Mesenchymal stem cell (in vitro differentiated cells and primary cell): ENCODE measurements around the gene PCNX3.
"Not testable (repeated sequence)": the region's sequence is repeated elsewhere in the genome, so short reads cannot be mapped to it uniquely, and the experiment has no call there.

Source experiments
- DNase-seq: peaks from one replicate; pipeline ENCODE4 v3.0.0-alpha.2; 2013
- H2AFZ ChIP-seq: one replicate; pipeline ENCODE4 v1.6.1; 2013; ENCODE audit warnings: low read depth, mild to moderate bottlenecking, control low read depth, inconsistent platforms, low read length, moderate library complexity
- H2AK5ac ChIP-seq: 2 replicates; pipeline ENCODE4 v1.6.1; 2013; ENCODE audit warnings: low read length, moderate library complexity, mild to moderate bottlenecking, inconsistent platforms; ENCODE audit not compliant: severe bottlenecking
- H2BK120ac ChIP-seq: one replicate; pipeline ENCODE4 v1.6.1; 2013; ENCODE audit warnings: low read depth, mild to moderate bottlenecking, inconsistent platforms, low read length, moderate library complexity
- H2BK12ac ChIP-seq, 2 experiments: one replicate each; pipeline ENCODE4 v1.6.1; 2013; ENCODE audit warnings: inconsistent platforms in 2 of 2, low read length in 2 of 2, mild to moderate bottlenecking in 2 of 2, moderate library complexity in 2 of 2, control low read depth in 1 of 2
- H2BK15ac ChIP-seq: one replicate; pipeline ENCODE4 v1.6.1; 2013; ENCODE audit warnings: mild to moderate bottlenecking, low read depth, inconsistent platforms; ENCODE audit not compliant: poor library complexity, severe bottlenecking
- H2BK5ac ChIP-seq: 2 replicates; pipeline ENCODE4 v1.6.1; 2013; ENCODE audit warnings: low read depth, mild to moderate bottlenecking, low read length, control low read depth, inconsistent platforms; ENCODE audit not compliant: poor library complexity, severe bottlenecking
- H3K14ac ChIP-seq, 2 experiments: one replicate each; pipeline ENCODE4 v1.6.1; 2013; ENCODE audit warnings: inconsistent platforms in 2 of 2, low read length in 2 of 2, control low read depth in 1 of 2, mild to moderate bottlenecking in 1 of 2, moderate library complexity in 1 of 2
- H3K18ac ChIP-seq, 2 experiments: one replicate each; pipeline ENCODE4 v1.6.1; 2013; ENCODE audit warnings: inconsistent platforms in 2 of 2, low read length in 2 of 2, control low read depth in 1 of 2, low read depth in 1 of 2, mild to moderate bottlenecking in 1 of 2
- H3K23ac ChIP-seq, 2 experiments: one replicate each; pipeline ENCODE4 v1.6.1; 2013; ENCODE audit warnings: inconsistent platforms in 2 of 2, low read length in 2 of 2, mild to moderate bottlenecking in 2 of 2, moderate library complexity in 2 of 2, control low read depth in 1 of 2
- H3K27ac ChIP-seq: 2 replicates; pipeline ENCODE4 v1.5.1; 2013; ENCODE audit warnings: mild to moderate bottlenecking, moderate library complexity, low read length, control low read depth, inconsistent platforms; ENCODE audit not compliant: poor library complexity, severe bottlenecking
- H3K27me3 ChIP-seq, 2 experiments: 2 replicates each; pipeline versions ENCODE4 v1.6.1 to v1.7.0; 2013; ENCODE audit warnings: low read length in 2 of 2, mild to moderate bottlenecking in 2 of 2, moderate library complexity in 2 of 2, control low read depth in 1 of 2, inconsistent platforms in 1 of 2; ENCODE audit not compliant: control insufficient read depth in 1 of 2, insufficient read depth in 1 of 2
- H3K36me3 ChIP-seq, 2 experiments: 2 replicates each; pipeline versions ENCODE4 v1.6.1 to v1.7.0; 2013; ENCODE audit warnings: low read length in 2 of 2, control low read depth in 1 of 2, inconsistent platforms in 1 of 2, low read depth in 1 of 2, mild to moderate bottlenecking in 1 of 2; ENCODE audit not compliant: insufficient read depth in 2 of 2, control insufficient read depth in 1 of 2
- H3K4ac ChIP-seq, 2 experiments: one replicate each; pipeline ENCODE4 v1.6.1; 2013; ENCODE audit warnings: inconsistent platforms in 2 of 2, low read length in 2 of 2, mild to moderate bottlenecking in 2 of 2, moderate library complexity in 2 of 2, control low read depth in 1 of 2, low read depth in 1 of 2
- H3K4me1 ChIP-seq: 2 replicates; pipeline ENCODE4 v1.6.1; 2013; ENCODE audit warnings: low read depth, low read length, control low read depth; ENCODE audit not compliant: control insufficient read depth, insufficient read depth
- H3K4me2 ChIP-seq: 2 replicates; pipeline ENCODE4 v1.6.1; 2013; ENCODE audit warnings: low read length, mild to moderate bottlenecking, inconsistent platforms; ENCODE audit not compliant: poor library complexity, severe bottlenecking
- H3K4me3 ChIP-seq, 2 experiments: 2 replicates each; pipeline versions ENCODE4 v1.5.1 to v1.7.0; 2013; ENCODE audit warnings: low read length in 2 of 2, mild to moderate bottlenecking in 2 of 2, control low read depth in 1 of 2, low read depth in 1 of 2; ENCODE audit not compliant: insufficient read depth in 1 of 2
- H3K79me1 ChIP-seq: replicated peaks from 2 replicates; pipeline ENCODE4 v1.6.1; 2013; ENCODE audit warnings: mild to moderate bottlenecking, control low read depth, low read length, inconsistent platforms; ENCODE audit not compliant: poor library complexity, severe bottlenecking
- H3K9ac ChIP-seq: 2 replicates; pipeline ENCODE4 v1.7.0; 2013; ENCODE audit warnings: mild to moderate bottlenecking, low read length, moderate library complexity
- H3K9me3 ChIP-seq: 2 replicates; pipeline ENCODE4 v1.7.0; 2013; ENCODE audit warnings: mild to moderate bottlenecking, low read length; ENCODE audit not compliant: control insufficient read depth
- H4K8ac ChIP-seq: one replicate; pipeline ENCODE4 v1.6.1; 2013; ENCODE audit warnings: inconsistent platforms, mild to moderate bottlenecking, low read length, moderate library complexity
- H4K91ac ChIP-seq: one replicate; pipeline ENCODE4 v1.6.1; 2013; ENCODE audit warnings: mild to moderate bottlenecking, low read length, inconsistent platforms
- WGBS: methylation state at CpG from one replicate; pipeline ENCODE4 v1.1.7; 2013; ENCODE audit warnings: mixed read lengths; 5-methylcytosine and 5-hydroxymethylcytosine counted together

PCNX3 gene

DNA sequence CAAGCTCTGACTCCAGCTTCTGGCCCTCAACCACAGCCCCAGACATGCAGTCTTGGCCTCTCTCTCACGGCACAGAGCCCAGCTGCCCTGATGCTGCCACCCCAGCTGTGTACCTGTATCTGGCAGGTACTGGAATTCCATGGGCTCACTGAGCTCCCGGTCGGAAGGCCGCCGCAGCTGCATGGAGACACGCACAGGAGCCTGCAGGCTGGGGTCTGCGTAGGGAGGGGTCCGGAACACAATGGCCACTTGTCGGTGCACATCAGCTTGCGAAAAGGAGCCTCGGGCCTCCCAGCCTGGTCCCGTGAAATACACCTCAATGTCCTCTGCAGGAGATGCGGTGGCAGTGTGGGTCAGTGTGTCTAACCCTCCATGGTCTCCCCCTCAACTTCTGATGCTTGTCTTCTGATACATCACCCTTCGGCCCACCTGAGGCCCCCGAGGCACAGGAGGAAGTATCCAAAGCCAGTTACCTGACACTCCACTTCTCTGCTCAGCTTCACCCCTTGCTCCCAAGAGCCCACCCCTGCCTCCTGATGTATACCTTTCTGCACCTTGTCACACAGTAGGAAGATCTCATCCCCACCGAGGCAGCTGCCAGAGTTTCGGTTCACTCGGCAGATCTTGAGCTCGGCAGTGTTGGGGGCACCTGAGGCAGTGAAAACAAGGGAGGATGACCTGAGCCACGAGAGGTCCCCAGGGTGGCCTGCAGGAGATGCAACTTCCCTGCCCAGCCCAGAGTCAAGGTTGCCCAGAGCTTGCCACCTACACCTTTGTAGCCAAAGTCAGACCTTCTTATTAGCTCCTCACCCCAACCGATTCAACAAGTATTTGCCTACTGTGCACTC lies 42.8 kb downstream of the PCNX3 start:
- DNase-seq: no peak
- H2BK12ac ChIP-seq: no peak overlapping the region
- no peak overlapping the region for H3K4me2 ChIP-seq
- no peaks in the 10 kb centered on the region for H3K9me3 ChIP-seq
- no peak overlapping the region for H4K91ac ChIP-seq
- peaks cover 11% of the 10 kb centered on the region for H3K4me1 ChIP-seq
- H2AFZ ChIP-seq: no peak overlapping the region
- no peak overlapping the region for H2AK5ac ChIP-seq
- H3K79me1 ChIP-seq: peaks cover 34% of the 10 kb centered on the region
- H3K23ac ChIP-seq: no peak overlapping the region
- H2BK15ac ChIP-seq: no peak overlapping the region
- no peak overlapping the region for H3K18ac ChIP-seq
- no peaks in the 10 kb centered on the region for H3K27me3 ChIP-seq
- H3K9ac ChIP-seq: no peak overlapping the region
- peaks cover 77 to 81% of the 10 kb centered on the region in 2 experiments for H3K36me3 ChIP-seq
- H3K27ac ChIP-seq: no peak overlapping the region
- no peak overlapping the region for H3K14ac ChIP-seq
- H3K4me3 ChIP-seq: no peak overlapping the region
- no peak overlapping the region for H3K4ac ChIP-seq
- H2BK120ac ChIP-seq: no peak overlapping the region
- H2BK5ac ChIP-seq: no peak overlapping the region
- H4K8ac ChIP-seq: no peak overlapping the region
- whole genome bisulfite sequencing: 98% methylated on average over 21 of the region's 21 CpGs

DNA sequence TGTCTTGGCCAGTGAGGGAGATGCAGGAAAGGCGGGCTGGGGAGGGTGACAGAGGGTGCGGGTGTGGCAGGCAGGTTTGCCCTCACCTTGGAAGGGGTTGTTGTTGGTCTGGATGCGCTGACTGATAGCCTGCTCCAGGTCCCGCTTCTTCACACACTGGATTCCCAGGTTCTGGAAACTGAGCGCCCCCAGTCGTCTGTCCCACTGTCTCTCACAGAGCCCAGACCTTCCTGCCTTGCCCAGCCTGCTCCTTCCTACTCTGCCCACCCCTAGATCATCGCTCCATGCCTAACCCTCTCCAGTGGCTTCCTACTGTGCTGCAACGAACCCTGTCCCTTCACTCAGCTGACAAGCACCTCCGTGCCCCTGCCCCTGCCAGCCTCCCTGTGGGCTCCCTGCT lies 44.5 kb downstream of the PCNX3 start:
- 96% methylated on average over 9 of the region's 9 CpGs for WGBS
- no peak overlapping the region for H3K27ac ChIP-seq
- H3K79me1 ChIP-seq: peaks cover 35% of the 10 kb centered on the region

DNA sequence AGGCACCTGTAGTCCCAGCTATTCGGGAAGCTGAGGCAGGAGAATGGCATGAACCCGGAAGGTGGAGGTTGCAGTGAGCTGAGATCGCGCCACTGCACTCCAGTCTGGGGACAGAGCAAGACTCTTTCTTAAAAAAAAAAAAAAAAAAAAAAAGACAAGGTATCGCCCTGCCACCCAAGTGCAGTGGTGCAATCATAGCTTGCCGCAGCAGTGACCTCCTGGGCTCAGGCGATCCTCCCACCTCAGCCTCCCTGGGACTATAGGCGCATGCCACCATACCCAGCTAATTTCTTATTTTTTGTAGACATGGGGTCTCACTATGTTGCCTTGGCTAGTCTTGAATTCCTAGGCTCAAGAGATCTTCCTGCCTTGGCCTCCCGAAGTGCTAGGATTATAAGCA lies 45.3 kb downstream of the PCNX3 start:
- H4K91ac ChIP-seq, H3K27ac ChIP-seq, H2BK120ac ChIP-seq, H2BK5ac ChIP-seq, H3K18ac ChIP-seq, H3K4me2 ChIP-seq, H2BK15ac ChIP-seq, DNase-seq, H3K9me3 ChIP-seq, H4K8ac ChIP-seq, H2AFZ ChIP-seq, H2AK5ac ChIP-seq, H3K4ac ChIP-seq, H3K14ac ChIP-seq, H2BK12ac ChIP-seq, H3K23ac ChIP-seq, H3K27me3 ChIP-seq: not testable (repeated sequence)
- Histone ChIP-seq H3K4me3 (peak overlapping the region in 1 of 2 experiments; percentile 99), H3K36me3 (peaks cover 52 to 56% of the 10 kb centered on the region in 2 experiments), H3K4me1 (peaks cover 12% of the 10 kb centered on the region), H3K79me1 (peaks cover 33% of the 10 kb centered on the region), H3K9ac (peak overlapping the region; percentile 99)
- WGBS: over 99% methylated on average over 9 of the region's 9 CpGs

More for the DNA sequence above, 44.5 kb downstream of the PCNX3 start:
- Histone ChIP-seq H3K23ac (no peak overlapping the region), H2AFZ (no peak overlapping the region), H3K18ac (no peak overlapping the region), H3K36me3 (peaks cover 61 to 65% of the 10 kb centered on the region in 2 experiments), H3K4me3 (no peak overlapping the region), H4K8ac (no peak overlapping the region), H3K4ac (no peak overlapping the region), H3K14ac (no peak overlapping the region), H3K27me3 (no peaks in the 10 kb centered on the region), H2AK5ac (no peak overlapping the region), H3K9me3 (no peaks in the 10 kb centered on the region), H2BK120ac (no peak overlapping the region), H3K4me1 (peaks cover 12% of the 10 kb centered on the region), H2BK12ac (no peak overlapping the region), H4K91ac (peak overlapping the region; percentile 54), H3K9ac (peak overlapping the region; percentile 33), H3K4me2 (no peak overlapping the region), H2BK5ac (no peak overlapping the region), H2BK15ac (no peak overlapping the region)
- no peak for DNase-seq

DNA sequence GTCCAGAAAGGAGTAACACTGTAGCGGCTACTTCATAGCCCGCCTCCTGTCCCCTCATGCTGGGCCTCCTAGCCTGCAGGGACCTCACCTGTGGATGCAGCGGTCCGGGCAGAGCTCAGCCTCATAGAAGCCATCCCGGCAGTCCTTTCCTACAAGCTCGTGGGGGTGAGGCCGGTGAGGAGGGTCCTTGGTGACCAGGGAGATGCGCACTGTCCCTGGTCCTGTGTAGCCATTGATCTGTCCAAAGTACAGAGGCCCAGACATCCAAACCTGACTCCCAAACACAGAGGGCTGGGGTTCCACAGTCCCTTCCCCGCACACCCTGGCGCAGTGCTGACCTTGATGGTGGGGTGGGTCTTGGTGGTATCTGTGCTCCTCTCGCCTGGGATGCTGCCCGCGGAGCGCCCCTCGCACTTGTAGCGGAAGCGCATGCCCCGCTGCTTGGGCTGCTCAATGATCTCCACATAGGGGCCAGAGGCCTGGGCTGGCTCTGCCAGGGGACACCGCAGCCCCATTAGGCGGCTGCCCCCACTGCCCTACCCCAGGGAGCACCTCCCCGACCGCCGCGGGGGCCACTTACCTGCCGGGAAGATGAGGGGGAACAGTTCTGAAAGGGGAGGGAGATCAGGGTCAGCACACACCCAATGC lies 46.1 kb downstream of the PCNX3 start:
- Histone ChIP-seq H3K18ac (peak overlapping the region; percentile 72 to 86), H3K79me1 (peaks cover 32% of the 10 kb centered on the region), H3K4me1 (peaks cover 12% of the 10 kb centered on the region), H3K4me2 (peak overlapping the region; percentile 91), H2BK120ac (no peak overlapping the region), H3K36me3 (peaks cover 45 to 50% of the 10 kb centered on the region in 2 experiments), H3K4me3 (peak overlapping the region; percentile 86 to 99), H3K9ac (peak overlapping the region; percentile 99), H2BK15ac (no peak overlapping the region), H3K27ac (no peak overlapping the region), H2AFZ (no peak overlapping the region), H3K23ac (peak overlapping the region in 1 of 2 experiments; percentile 27), H2BK5ac (no peak overlapping the region), H3K27me3 (no peaks in the 10 kb centered on the region), H3K14ac (peak overlapping the region in 1 of 2 experiments; percentile 73), H3K4ac (peak overlapping the region; percentile 52 to 53), H3K9me3 (no peaks in the 10 kb centered on the region), H4K91ac (peak overlapping the region; percentile 53), H2BK12ac (no peak overlapping the region), H2AK5ac (peak overlapping the region; percentile 27), H4K8ac (no peak overlapping the region)
- 92% methylated on average over 18 of the region's 25 CpGs for WGBS
- DNase-seq: no peak
